GM23338 (cell line): ENCODE measurements around the gene CPNE2. TPM values are rescaled to one million over a fixed set of nuclear protein-coding genes. Genes with fewer than 3 reads are reported as not detected.

ENCODE experiments used
- ATAC-seq: fragments of 200-7000 bp; cut with Tn5 transposase; 3 replicates; pipeline ENCODE4 v1.9.1; 2020
- DNase-seq: peaks from one replicate; pipeline ENCODE4 v3.0.0-alpha.2; 2015; ENCODE audit warnings: low spot score
- H2AFZ ChIP-seq: fragments of 200-600 bp; sonication (generic); 2 replicates; pipeline ENCODE4 v1.8.0; 2016; ENCODE audit warnings: antibody characterized with exemption, mild to moderate bottlenecking, moderate library complexity
- H3F3A ChIP-seq: fragments of 200-600 bp; sonication (generic); replicated peaks from 2 replicates; pipeline ENCODE4 v1.8.0; 2017; ENCODE audit warnings: antibody characterized with exemption, mixed run types, low read depth
- H3K27ac ChIP-seq: fragments of 200-600 bp; sonication (generic); 2 replicates; pipeline ENCODE4 v1.6.1; 2016; ENCODE audit warnings: low read depth
- H3K27me3 ChIP-seq: fragments of 200-600 bp; sonication (generic); 2 replicates; pipeline ENCODE4 v1.8.0; 2016; ENCODE audit warnings: mild to moderate bottlenecking, mixed run types, moderate library complexity; ENCODE audit not compliant: insufficient read depth
- H3K36me3 ChIP-seq: fragments of 200-600 bp; sonication (generic); 2 replicates; pipeline ENCODE4 v1.8.0; 2016; ENCODE audit warnings: mild to moderate bottlenecking; ENCODE audit not compliant: insufficient read depth
- H3K4me1 ChIP-seq: fragments of 200-600 bp; sonication (generic); 2 replicates; pipeline ENCODE4 v1.8.0; 2016; ENCODE audit warnings: mild to moderate bottlenecking, moderate library complexity; ENCODE audit not compliant: insufficient read depth
- H3K4me2 ChIP-seq: fragments of 200-600 bp; sonication (generic); 2 replicates; pipeline ENCODE4 v1.7.1; 2017; ENCODE audit warnings: mixed run types
- H3K4me3 ChIP-seq: fragments of 200-600 bp; sonication (generic); 2 replicates; pipeline ENCODE4 v1.6.1; 2016; ENCODE audit warnings: mixed run types
- H3K79me2 ChIP-seq: fragments of 200-600 bp; sonication (generic); replicated peaks from 2 replicates; pipeline ENCODE4 v1.8.0; 2017; ENCODE audit warnings: mild to moderate bottlenecking; ENCODE audit not compliant: insufficient read depth
- H3K9me2 ChIP-seq: fragments of 200-600 bp; sonication (generic); 2 replicates; pipeline ENCODE4 v1.8.0; 2017; ENCODE audit not compliant: insufficient read depth
- H4K20me1 ChIP-seq: fragments of 200-600 bp; sonication (generic); replicated peaks from 2 replicates; pipeline ENCODE4 v1.8.0; 2017; ENCODE audit warnings: mild to moderate bottlenecking; ENCODE audit not compliant: insufficient read depth
- H3K27ac Mint-ChIP-seq: 2 replicates; pipeline ENCODE4 v1.8.0; 2020; ENCODE audit warnings: inconsistent platforms, mild to moderate bottlenecking, moderate library complexity, mixed read lengths
- H3K27me3 Mint-ChIP-seq: 3 replicates; pipeline ENCODE4 v1.8.0; 2022; ENCODE audit warnings: low read depth, mild to moderate bottlenecking, moderate library complexity, mixed read lengths, inconsistent platforms; ENCODE audit not compliant: insufficient read depth, poor library complexity
- H3K36me3 Mint-ChIP-seq: 3 replicates; pipeline ENCODE4 v1.8.0; 2021; ENCODE audit warnings: low read depth, mild to moderate bottlenecking, inconsistent platforms, moderate library complexity, mixed read lengths
- H3K4me1 Mint-ChIP-seq: 3 replicates; pipeline ENCODE4 v1.8.0; 2020; ENCODE audit warnings: mild to moderate bottlenecking, inconsistent platforms, mixed read lengths
- H3K4me3 Mint-ChIP-seq: 3 replicates; pipeline ENCODE4 v1.8.0; 2021; ENCODE audit warnings: moderate library complexity, mild to moderate bottlenecking, inconsistent platforms, mixed read lengths
- H3K9me3 Mint-ChIP-seq: 3 replicates; pipeline ENCODE4 v1.8.0; 2020; ENCODE audit warnings: moderate library complexity, mild to moderate bottlenecking, inconsistent platforms, mixed read lengths
- CREB1 ChIP-seq: fragments of 250-450 bp; sonication (Bioruptor Pico); IDR thresholded peaks from 2 replicates; pipeline ENCODE4 v1.5.0; 2020; ENCODE audit warnings: low read depth, mild to moderate bottlenecking, moderate library complexity
- CTCF ChIP-seq, 2 experiments: fragments of 200-600 bp in 1 of 2; sonication (generic) in 1 of 2; conservative IDR thresholded peaks; 2 replicates each; pipeline versions ENCODE4 v1.5.1 to v1.6.1; 2016 to 2017; ENCODE audit warnings: antibody characterized with exemption in 2 of 2, low read depth in 2 of 2, mild to moderate bottlenecking in 2 of 2, moderate library complexity in 1 of 2
- EZH2 ChIP-seq: fragments of 200-600 bp; sonication (generic); IDR thresholded peaks from one replicate; pipeline ENCODE4 v1.8.0; 2017; ENCODE audit warnings: antibody characterized with exemption, mild to moderate bottlenecking, low read depth; ENCODE audit not compliant: unreplicated experiment
- EZH2phosphoT487 ChIP-seq: fragments of 200-600 bp; sonication (generic); IDR thresholded peaks from one replicate; pipeline ENCODE4 v1.8.1; 2018; ENCODE audit warnings: antibody characterized with exemption; ENCODE audit not compliant: unreplicated experiment
- JUNB ChIP-seq: IDR thresholded peaks from one replicate; pipeline ENCODE4 v1.6.1; 2016; ENCODE audit warnings: antibody characterized with exemption; ENCODE audit not compliant: unreplicated experiment
- NANOG ChIP-seq: IDR thresholded peaks from 2 replicates; pipeline ENCODE4 v1.6.1; 2016; ENCODE audit warnings: antibody characterized with exemption, borderline replicate concordance
- POLR2AphosphoS5 ChIP-seq: IDR thresholded peaks from 2 replicates; pipeline ENCODE4 v1.6.1; 2016; ENCODE audit warnings: antibody characterized with exemption, low read depth
- STAT1 ChIP-seq: IDR thresholded peaks from one replicate; pipeline ENCODE4 v1.6.1; 2016; ENCODE audit warnings: antibody characterized with exemption; ENCODE audit not compliant: unreplicated experiment
- ZNF114 ChIP-seq: fragments of 250-450 bp; sonication (Bioruptor Pico); IDR thresholded peaks from 2 replicates; pipeline ENCODE4 v1.5.0; 2020; ENCODE audit warnings: mild to moderate bottlenecking, moderate library complexity
- ZNF331 ChIP-seq: fragments of 250-450 bp; sonication (Bioruptor Pico); IDR thresholded peaks from 2 replicates; pipeline ENCODE4 v1.5.0; 2020; ENCODE audit warnings: low read depth, mild to moderate bottlenecking, moderate library complexity
- polyA plus RNA-seq: library from polyadenylated mRNA; unstranded; fragments of >200 nt; fragmentation: Nextera tagmentation; extraction: Ambion mirVana; gene quantifications from 2 replicates; pipeline ENCODE4 v1.2.1, GENCODE V29; 2016
- total RNA-seq: library from RNA; depleted of rRNA; stranded (reverse); fragments of >200 nt; shearing (Covaris generic); gene quantifications from 2 replicates; pipeline ENCODE4 v1.2.3, GENCODE V29; 2014
- TF ChIP-seq, protein P1 (sequence below): fragments of 250-450 bp; sonication (Bioruptor Pico); IDR thresholded peaks from 2 replicates; pipeline ENCODE4 v1.5.0; 2020; ENCODE audit warnings: mild to moderate bottlenecking, moderate library complexity
- TF ChIP-seq, protein P2 (sequence below): IDR thresholded peaks from 2 replicates; pipeline ENCODE4 v1.6.1; 2016; ENCODE audit warnings: antibody characterized with exemption
- TF ChIP-seq, protein P3 (sequence below): IDR thresholded peaks from one replicate; pipeline ENCODE4 v1.6.1; 2018; ENCODE audit warnings: antibody characterized with exemption; ENCODE audit not compliant: unreplicated experiment

CPNE2 gene
- total and polyA plus RNA-seq, 2 experiments from 2014 or later, result 7.1 to 11.3 TPM

- TF ChIP-seq EZH2, result no peak
- no peak for TF ChIP-seq CREB1 (CRISPR knock-in tag)
- no peak for TF ChIP-seq POLR2AphosphoS5
- TF ChIP-seq ZNF114 (CRISPR knock-in tag), result no peak
- no peak for TF ChIP-seq EZH2phosphoT487
- TF ChIP-seq, protein P1, sequence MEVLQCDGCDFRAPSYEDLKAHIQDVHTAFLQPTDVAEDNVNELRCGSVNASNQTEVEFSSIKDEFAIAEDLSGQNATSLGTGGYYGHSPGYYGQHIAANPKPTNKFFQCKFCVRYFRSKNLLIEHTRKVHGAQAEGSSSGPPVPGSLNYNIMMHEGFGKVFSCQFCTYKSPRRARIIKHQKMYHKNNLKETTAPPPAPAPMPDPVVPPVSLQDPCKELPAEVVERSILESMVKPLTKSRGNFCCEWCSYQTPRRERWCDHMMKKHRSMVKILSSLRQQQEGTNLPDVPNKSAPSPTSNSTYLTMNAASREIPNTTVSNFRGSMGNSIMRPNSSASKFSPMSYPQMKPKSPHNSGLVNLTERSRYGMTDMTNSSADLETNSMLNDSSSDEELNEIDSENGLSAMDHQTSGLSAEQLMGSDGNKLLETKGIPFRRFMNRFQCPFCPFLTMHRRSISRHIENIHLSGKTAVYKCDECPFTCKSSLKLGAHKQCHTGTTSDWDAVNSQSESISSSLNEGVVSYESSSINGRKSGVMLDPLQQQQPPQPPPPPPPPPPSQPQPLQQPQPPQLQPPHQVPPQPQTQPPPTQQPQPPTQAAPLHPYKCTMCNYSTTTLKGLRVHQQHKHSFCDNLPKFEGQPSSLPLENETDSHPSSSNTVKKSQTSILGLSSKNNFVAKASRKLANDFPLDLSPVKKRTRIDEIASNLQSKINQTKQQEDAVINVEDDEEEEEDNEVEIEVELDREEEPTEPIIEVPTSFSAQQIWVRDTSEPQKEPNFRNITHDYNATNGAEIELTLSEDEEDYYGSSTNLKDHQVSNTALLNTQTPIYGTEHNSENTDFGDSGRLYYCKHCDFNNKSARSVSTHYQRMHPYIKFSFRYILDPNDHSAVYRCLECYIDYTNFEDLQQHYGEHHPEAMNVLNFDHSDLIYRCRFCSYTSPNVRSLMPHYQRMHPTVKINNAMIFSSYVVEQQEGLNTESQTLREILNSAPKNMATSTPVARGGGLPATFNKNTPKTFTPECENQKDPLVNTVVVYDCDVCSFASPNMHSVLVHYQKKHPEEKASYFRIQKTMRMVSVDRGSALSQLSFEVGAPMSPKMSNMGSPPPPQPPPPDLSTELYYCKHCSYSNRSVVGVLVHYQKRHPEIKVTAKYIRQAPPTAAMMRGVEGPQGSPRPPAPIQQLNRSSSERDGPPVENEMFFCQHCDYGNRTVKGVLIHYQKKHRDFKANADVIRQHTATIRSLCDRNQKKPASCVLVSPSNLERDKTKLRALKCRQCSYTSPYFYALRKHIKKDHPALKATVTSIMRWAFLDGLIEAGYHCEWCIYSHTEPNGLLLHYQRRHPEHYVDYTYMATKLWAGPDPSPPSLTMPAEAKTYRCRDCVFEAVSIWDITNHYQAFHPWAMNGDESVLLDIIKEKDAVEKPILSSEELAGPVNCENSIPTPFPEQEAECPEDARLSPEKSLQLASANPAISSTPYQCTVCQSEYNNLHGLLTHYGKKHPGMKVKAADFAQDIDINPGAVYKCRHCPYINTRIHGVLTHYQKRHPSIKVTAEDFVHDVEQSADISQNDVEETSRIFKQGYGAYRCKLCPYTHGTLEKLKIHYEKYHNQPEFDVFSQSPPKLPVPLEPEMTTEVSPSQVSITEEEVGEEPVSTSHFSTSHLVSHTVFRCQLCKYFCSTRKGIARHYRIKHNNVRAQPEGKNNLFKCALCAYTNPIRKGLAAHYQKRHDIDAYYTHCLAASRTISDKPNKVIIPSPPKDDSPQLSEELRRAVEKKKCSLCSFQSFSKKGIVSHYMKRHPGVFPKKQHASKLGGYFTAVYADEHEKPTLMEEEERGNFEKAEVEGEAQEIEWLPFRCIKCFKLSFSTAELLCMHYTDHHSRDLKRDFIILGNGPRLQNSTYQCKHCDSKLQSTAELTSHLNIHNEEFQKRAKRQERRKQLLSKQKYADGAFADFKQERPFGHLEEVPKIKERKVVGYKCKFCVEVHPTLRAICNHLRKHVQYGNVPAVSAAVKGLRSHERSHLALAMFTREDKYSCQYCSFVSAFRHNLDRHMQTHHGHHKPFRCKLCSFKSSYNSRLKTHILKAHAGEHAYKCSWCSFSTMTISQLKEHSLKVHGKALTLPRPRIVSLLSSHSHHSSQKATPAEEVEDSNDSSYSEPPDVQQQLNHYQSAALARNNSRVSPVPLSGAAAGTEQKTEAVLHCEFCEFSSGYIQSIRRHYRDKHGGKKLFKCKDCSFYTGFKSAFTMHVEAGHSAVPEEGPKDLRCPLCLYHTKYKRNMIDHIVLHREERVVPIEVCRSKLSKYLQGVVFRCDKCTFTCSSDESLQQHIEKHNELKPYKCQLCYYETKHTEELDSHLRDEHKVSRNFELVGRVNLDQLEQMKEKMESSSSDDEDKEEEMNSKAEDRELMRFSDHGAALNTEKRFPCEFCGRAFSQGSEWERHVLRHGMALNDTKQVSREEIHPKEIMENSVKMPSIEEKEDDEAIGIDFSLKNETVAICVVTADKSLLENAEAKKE (CRISPR knock-in tag), result no peak
- no peak for TF ChIP-seq ZNF331 (CRISPR knock-in tag)
- TF ChIP-seq STAT1, result no peak
- TF ChIP-seq JUNB, result no peak
- TF ChIP-seq NANOG, result no peak
- no peak for TF ChIP-seq CTCF (conservative IDR thresholded peaks at IDR 0.05; ENCODE audit: low read depth in 2 of 2)
- TF ChIP-seq, protein P2, sequence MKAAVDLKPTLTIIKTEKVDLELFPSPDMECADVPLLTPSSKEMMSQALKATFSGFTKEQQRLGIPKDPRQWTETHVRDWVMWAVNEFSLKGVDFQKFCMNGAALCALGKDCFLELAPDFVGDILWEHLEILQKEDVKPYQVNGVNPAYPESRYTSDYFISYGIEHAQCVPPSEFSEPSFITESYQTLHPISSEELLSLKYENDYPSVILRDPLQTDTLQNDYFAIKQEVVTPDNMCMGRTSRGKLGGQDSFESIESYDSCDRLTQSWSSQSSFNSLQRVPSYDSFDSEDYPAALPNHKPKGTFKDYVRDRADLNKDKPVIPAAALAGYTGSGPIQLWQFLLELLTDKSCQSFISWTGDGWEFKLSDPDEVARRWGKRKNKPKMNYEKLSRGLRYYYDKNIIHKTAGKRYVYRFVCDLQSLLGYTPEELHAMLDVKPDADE, result no peak
- TF ChIP-seq, protein P3, sequence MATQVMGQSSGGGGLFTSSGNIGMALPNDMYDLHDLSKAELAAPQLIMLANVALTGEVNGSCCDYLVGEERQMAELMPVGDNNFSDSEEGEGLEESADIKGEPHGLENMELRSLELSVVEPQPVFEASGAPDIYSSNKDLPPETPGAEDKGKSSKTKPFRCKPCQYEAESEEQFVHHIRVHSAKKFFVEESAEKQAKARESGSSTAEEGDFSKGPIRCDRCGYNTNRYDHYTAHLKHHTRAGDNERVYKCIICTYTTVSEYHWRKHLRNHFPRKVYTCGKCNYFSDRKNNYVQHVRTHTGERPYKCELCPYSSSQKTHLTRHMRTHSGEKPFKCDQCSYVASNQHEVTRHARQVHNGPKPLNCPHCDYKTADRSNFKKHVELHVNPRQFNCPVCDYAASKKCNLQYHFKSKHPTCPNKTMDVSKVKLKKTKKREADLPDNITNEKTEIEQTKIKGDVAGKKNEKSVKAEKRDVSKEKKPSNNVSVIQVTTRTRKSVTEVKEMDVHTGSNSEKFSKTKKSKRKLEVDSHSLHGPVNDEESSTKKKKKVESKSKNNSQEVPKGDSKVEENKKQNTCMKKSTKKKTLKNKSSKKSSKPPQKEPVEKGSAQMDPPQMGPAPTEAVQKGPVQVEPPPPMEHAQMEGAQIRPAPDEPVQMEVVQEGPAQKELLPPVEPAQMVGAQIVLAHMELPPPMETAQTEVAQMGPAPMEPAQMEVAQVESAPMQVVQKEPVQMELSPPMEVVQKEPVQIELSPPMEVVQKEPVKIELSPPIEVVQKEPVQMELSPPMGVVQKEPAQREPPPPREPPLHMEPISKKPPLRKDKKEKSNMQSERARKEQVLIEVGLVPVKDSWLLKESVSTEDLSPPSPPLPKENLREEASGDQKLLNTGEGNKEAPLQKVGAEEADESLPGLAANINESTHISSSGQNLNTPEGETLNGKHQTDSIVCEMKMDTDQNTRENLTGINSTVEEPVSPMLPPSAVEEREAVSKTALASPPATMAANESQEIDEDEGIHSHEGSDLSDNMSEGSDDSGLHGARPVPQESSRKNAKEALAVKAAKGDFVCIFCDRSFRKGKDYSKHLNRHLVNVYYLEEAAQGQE, result no peak
- Histone ChIP-seq H2AFZ (no peak overlapping the region), H3F3A (no peaks in the 10 kb centered on the region), H3K79me2 (no peaks in the 10 kb centered on the region), H3K27me3 (no peaks in the 10 kb centered on the region), H3K4me2 (no peak overlapping the region), H3K4me1 (no peaks in the 10 kb centered on the region), H3K36me3 (no peaks in the 10 kb centered on the region), H3K27ac (no peak overlapping the region), H3K4me3 (no peak overlapping the region), H4K20me1 (no peaks in the 10 kb centered on the region), H3K9me2 (no peaks in the 10 kb centered on the region)
- H3K36me3 Mint-ChIP-seq, result no peaks in the 10 kb centered on the region; the same call in 2 of the 3 replicates
- no peak for DNase-seq
- no peaks in the 10 kb centered on the region; the same call in 2 of the 3 replicates for H3K4me1 Mint-ChIP-seq
- ATAC-seq, result no peak
- H3K9me3 Mint-ChIP-seq, result no peaks in the 10 kb centered on the region
- H3K27me3 Mint-ChIP-seq, result peaks cover 17% of the 10 kb centered on the region
- H3K27ac Mint-ChIP-seq, result no peak overlapping the region
- no peak overlapping the region for H3K4me3 Mint-ChIP-seq
These were observed 33.6 kb downstream of the CPNE2 start for GRCh38 chr16:57125969-57126368.
